ENCODE measurements around the gene ACTR1A.
"Not testable (repeated sequence)": the region's sequence is repeated elsewhere in the genome, so short reads cannot be mapped to it uniquely, and the experiment has no call there.

ACTR1A gene

DNA sequence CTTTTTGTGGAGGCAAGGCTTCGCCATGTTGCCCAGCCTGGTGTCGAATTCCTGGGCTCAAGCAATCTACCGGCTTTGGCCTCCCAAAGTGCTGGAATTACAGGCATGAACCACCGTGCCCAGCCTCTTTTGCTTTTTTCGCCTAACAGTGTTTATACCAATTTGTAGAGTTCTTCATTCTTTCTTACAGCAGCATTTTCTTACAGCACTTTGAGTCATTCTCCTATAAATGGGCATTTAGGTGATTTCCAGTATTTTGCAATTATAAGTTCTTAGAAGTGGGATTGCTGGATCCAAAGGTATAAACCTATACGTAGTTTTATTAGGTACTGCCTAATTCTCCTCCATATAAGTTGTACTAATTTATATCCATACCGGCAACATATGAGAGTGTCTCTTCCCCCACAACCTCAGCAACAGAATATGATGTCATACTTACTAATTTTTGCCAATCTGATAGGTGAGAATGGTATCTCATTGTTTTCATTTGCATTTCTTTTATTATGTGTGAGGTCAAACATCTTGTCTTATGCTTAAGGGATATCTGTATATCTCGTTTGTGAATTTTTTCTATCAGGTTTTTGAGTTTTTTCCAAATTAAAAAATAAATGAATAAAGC lies 40.4 kb upstream of the ACTR1A start:
- DNase-seq (ENCODE audit: low read depth), result peak; percentile 34
- no peak overlapping the region for H3K4me3 ChIP-seq (ENCODE audit: low read length)
- TF ChIP-seq, protein P1, sequence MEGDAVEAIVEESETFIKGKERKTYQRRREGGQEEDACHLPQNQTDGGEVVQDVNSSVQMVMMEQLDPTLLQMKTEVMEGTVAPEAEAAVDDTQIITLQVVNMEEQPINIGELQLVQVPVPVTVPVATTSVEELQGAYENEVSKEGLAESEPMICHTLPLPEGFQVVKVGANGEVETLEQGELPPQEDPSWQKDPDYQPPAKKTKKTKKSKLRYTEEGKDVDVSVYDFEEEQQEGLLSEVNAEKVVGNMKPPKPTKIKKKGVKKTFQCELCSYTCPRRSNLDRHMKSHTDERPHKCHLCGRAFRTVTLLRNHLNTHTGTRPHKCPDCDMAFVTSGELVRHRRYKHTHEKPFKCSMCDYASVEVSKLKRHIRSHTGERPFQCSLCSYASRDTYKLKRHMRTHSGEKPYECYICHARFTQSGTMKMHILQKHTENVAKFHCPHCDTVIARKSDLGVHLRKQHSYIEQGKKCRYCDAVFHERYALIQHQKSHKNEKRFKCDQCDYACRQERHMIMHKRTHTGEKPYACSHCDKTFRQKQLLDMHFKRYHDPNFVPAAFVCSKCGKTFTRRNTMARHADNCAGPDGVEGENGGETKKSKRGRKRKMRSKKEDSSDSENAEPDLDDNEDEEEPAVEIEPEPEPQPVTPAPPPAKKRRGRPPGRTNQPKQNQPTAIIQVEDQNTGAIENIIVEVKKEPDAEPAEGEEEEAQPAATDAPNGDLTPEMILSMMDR (conservative IDR thresholded peaks at IDR 0.05; ENCODE audit: low read length), result no peak

DNA sequence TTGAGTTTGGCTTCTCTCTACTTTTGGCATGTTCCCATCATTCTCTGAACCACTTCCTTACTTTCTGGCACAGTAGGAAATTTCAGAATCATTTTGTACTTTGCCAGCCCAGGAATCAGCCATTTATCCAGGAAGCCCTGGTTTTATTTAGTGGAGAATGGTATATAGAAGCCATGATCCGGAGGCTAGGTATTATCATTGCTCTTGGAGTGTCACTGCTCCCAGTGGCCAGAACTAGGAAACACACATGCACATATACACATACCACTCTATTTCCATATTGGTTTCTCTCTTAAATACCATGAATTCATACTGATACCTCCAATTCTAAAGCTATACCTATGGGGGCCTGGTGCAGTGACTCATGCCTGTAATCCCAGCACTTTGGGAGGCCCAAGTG lies 37.5 kb upstream of the ACTR1A start:
- peak; percentile 18 for DNase-seq (ENCODE audit: low read depth)
- H3K4me3 ChIP-seq (ENCODE audit: low read length), result no peak overlapping the region
- TF ChIP-seq, protein P1 (conservative IDR thresholded peaks at IDR 0.05; ENCODE audit: low read length), result peak; percentile 49

DNA sequence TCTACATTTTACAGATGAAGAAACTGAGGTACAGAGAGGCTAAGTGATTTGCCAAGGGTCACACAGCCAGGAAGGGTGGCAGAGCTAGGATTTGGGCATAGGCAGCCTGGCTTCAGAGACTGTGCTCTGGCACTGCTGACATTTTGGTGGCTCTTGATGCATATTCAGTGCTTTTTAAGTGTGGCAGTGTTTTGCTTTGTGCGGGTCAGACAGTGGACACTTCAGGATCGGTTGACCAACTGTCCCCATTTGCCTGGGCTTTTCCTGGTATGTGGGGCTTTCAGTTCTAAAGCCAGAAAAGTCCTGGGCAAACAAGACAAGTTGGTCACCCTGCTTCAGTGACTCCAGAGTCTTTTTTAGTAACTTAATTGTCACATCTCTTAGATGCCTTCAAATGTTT lies 36.3 kb upstream of the ACTR1A start:
- DNase-seq (ENCODE audit: low read depth), result no peak
- no peak overlapping the region for H3K4me3 ChIP-seq (ENCODE audit: low read length)
- TF ChIP-seq, protein P1 (conservative IDR thresholded peaks at IDR 0.05; ENCODE audit: low read length), result no peak

DNA sequence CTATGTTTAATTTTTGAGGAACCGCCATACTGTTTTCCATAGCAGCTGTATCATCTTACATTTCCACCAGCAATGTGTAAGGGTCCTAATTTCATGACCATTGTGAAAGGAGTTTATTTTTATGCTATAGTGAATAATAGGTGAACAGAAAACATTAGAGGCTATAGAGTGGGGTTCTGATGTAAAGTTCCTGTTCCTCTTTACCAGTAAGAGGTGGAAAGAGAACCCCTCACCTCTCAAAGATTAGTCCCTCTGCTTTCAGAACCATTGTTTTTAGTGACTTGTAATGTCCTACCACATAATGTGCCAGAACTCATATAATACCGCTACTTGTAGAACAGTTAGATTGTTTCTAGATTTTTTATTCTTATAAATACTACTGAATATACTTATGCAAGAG lies 35.4 kb upstream of the ACTR1A start:
- DNase-seq (ENCODE audit: low read depth), result no peak
- TF ChIP-seq, protein P1 (conservative IDR thresholded peaks at IDR 0.05; ENCODE audit: low read length), result no peak

DNA sequence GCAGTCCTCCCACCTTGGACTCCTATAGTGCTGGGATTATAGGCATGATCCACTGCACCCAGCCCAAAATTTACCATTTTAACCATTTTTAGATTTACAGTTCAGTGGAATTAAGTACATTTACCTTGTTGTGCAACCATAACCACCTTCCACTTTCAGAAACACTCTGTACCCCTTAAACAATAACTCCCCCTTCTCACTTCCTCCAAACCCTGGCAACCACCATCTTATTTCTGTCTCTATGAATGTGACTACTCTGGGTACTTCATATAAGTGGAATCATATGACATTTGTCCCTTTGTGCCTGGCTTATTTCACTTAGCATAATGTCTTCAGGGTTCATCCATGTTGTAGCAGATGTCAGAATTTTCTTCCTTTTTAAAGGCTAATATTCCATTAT lies 34.9 kb upstream of the ACTR1A start:
- TF ChIP-seq, protein P1 (conservative IDR thresholded peaks at IDR 0.05; ENCODE audit: low read length), result no peak

More for the DNA sequence above, 35.4 kb upstream of the ACTR1A start:
- H3K4me3 ChIP-seq (ENCODE audit: low read length), result no peak overlapping the region

DNA sequence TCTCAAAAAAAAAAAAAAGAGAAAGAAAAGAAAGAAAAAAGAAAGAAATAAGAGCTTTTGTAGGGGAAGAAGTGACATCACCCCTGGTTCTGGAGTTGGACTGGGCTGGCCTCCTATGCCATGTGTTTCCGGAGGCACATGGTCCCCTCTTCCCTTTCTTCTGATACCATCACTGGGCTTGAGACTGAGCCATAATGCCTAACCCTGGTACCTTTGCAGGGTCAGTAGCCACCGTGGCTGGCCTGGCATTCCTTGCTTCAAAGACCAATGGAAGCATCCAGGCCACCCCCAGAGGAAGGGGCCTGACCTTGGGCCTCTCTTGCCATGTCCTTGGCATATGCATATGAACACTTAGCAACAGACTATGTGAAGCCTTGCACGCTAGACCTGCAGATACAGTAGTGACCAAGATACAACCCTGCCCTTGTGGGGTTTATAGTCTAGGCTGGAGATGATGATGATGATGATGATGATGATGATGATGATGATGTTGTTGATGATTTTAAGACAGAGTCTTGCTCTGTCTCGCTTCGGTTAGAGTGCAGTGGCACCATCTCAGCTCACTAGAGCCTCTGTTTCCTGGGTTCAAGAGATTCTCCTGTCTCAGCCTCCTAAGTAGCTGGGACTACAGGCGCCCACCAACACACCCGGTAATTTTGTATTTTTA lies 33.1 kb upstream of the ACTR1A start:
- DNase-seq (ENCODE audit: low read depth), result no peak
- no peak overlapping the region for H3K4me3 ChIP-seq (ENCODE audit: low read length)
- TF ChIP-seq, protein P1 (conservative IDR thresholded peaks at IDR 0.05; ENCODE audit: low read length), result no peak

More for the DNA sequence above, 34.9 kb upstream of the ACTR1A start:
- H3K4me3 ChIP-seq (ENCODE audit: low read length), result no peak overlapping the region
- no peak for DNase-seq (ENCODE audit: low read depth)

DNA sequence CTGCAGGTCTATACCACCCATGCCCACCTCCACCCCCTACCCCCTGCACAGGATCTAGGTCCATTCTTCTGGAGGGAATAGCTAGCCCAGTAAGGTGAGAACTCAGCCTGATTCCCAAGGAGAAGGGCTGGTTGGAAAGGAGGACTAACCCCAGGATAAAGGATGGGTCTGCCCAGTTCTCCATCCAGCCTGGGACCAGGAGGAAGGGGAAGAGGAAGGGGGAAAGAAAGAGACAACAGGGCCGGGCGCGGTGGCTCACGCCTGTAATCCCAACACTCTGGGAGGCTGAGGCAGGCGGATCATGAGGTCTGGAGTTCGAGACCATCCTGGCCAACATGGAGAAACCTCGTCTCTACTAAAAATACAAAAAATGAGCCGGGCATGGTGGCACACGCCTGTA lies 32.5 kb upstream of the ACTR1A start:
- not testable (repeated sequence) for DNase-seq (ENCODE audit: low read depth); H3K4me3 ChIP-seq (ENCODE audit: low read length)
